Measurements from ENCODE around the gene NUBP2.

The NUBP2 gene

DNA sequence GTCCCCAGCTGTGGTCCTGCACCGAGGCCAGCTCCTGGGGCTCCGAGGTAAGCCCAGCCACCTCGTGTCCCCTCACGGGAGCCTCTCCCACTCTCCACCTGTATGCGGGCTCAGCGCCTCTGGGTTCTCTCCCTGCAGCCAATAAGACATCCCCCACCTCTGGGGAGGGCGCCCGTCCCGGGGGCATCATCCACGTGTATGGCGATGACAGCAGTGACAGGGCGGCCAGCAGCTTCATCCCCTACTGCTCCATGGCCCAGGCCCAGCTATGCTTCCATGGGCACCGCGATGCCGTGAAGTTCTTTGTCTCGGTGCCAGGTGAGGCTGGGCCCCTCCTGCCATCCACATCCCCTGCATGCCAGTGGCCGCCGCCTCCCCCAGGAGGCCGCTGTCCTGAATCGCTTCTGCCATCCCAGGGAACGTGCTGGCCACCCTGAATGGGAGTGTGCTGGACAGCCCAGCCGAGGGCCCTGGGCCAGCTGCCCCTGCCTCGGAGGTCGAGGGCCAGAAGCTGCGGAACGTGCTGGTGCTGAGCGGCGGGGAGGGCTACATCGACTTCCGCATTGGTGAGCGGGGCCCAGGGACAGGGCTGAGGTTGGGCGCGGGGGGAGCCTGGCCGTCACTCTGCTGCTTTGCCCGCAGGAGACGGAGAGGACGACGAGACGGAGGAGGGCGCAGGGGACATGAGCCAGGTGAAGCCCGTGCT, 14.5 kb upstream of the NUBP2 start:
- peaks cover 49% of the 10 kb centered on the region for H3K36me3 ChIP-seq (ENCODE audit: control insufficient read depth, insufficient read depth, low read length)
- 94 to 95% methylated on average over 30 to 40 of the region's 41 CpGs for WGBS, 2 experiments (ENCODE audit: insufficient coverage in 2 of 2)
- no peaks in the 10 kb centered on the region for H3K9me3 ChIP-seq (ENCODE audit: control insufficient read depth, low read length)
- no peak overlapping the region for H3K27ac ChIP-seq (ENCODE audit: low read depth, low read length, severe bottlenecking)
- H3K4me1 ChIP-seq (ENCODE audit: control insufficient read depth, insufficient read depth, low read length, poor library complexity, severe bottlenecking) = no peaks in the 10 kb centered on the region
- no peak overlapping the region for H3K4me3 ChIP-seq (ENCODE audit: extremely low read depth, insufficient read depth, low read length, poor library complexity, severe bottlenecking)

DNA sequence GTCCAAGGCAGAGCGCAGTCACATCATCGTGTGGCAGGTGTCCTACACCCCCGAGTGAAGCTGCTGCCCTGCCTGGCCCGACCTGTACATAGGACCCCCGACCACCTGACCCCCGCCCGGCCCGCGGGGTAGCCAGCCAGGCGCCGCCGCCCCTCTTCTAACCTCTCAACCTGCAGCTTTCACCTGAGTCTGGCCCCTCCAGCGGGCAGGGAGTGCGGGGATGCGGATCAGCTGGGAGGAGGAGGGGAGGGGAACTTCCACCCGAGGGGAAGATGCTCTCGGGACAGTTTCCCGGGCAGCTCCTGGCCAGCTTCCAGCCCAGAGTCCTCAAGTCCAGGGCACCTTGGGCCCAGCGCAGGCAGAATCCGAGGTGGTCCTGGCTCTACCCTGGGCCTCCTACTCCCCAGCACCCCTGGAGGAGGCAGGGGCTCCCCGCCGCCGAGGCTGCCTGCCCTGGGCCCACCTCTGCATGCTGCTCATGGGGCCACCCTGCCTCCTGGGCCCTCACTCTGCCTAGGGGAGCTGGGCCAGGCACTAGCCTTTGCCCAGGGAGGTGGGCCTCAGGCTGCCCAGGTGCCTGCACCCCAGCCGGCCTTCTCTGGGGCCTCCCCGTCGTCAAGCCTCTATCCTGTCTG, 13.9 kb upstream of the NUBP2 start:
- 94 to 96% methylated on average over 17 of the region's 26 CpGs for WGBS, 2 experiments (ENCODE audit: insufficient coverage in 2 of 2)
- Histone ChIP-seq H3K27ac (ENCODE audit: low read depth, low read length, severe bottlenecking) (no peak overlapping the region), H3K4me3 (ENCODE audit: extremely low read depth, insufficient read depth, low read length, poor library complexity, severe bottlenecking) (no peak overlapping the region), H3K36me3 (ENCODE audit: control insufficient read depth, insufficient read depth, low read length) (peaks cover 45% of the 10 kb centered on the region), H3K9me3 (ENCODE audit: control insufficient read depth, low read length) (no peaks in the 10 kb centered on the region), H3K4me1 (ENCODE audit: control insufficient read depth, insufficient read depth, low read length, poor library complexity, severe bottlenecking) (no peaks in the 10 kb centered on the region)

DNA sequence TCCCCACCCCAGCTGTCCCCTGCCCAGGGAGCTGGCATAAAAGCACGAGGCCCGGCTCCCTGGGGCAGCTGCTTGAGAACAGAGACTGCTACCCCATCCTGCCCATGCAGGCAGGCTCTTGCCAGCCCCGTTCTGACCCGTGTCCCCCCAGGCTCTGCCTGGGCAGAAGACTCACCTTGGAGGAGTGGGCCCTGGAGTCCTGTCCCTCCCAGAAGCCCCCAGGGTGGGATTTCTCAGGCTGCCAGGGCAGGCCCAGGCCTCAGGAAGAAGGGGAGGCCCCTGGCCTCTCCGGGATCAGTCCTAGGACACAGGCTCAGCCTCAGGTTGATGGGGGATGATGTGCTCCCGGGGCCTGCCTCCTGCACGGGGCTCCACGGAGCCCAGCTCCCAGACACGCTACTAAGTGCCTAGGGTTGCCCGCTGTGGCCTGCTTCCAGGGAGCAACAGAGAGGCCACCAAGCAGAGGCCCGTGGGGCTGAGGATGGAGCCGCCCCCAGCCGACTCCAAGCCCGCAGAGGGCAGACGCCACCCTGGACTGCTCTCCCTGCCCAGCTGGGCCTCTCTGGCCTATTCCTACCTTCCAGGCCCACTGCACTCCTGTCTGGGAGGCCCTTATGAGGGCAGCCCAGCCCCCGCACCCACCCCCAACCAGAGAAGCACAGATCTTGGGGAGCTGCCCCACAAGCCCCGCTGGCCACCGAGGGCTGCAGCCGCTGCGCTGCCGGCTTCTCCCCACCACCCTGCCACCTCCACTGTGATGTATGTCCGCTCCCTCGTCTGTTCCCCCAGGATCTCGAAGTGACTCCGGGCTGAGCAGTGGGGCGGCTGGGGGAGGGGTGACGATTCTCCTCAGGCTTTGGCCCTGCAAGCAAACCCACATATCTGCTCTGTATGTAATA, 13.1 kb upstream of the NUBP2 start:
- Histone ChIP-seq H3K36me3 (ENCODE audit: control insufficient read depth, insufficient read depth, low read length) (peaks cover 41% of the 10 kb centered on the region), H3K27ac (ENCODE audit: low read depth, low read length, severe bottlenecking) (no peak overlapping the region), H3K4me1 (ENCODE audit: control insufficient read depth, insufficient read depth, low read length, poor library complexity, severe bottlenecking) (peaks cover 7% of the 10 kb centered on the region), H3K4me3 (ENCODE audit: extremely low read depth, insufficient read depth, low read length, poor library complexity, severe bottlenecking) (no peak overlapping the region), H3K9me3 (ENCODE audit: control insufficient read depth, low read length) (no peaks in the 10 kb centered on the region)
- WGBS, 2 experiments (ENCODE audit: insufficient coverage in 2 of 2) = 95 to 96% methylated on average over 18 of the region's 27 CpGs

DNA sequence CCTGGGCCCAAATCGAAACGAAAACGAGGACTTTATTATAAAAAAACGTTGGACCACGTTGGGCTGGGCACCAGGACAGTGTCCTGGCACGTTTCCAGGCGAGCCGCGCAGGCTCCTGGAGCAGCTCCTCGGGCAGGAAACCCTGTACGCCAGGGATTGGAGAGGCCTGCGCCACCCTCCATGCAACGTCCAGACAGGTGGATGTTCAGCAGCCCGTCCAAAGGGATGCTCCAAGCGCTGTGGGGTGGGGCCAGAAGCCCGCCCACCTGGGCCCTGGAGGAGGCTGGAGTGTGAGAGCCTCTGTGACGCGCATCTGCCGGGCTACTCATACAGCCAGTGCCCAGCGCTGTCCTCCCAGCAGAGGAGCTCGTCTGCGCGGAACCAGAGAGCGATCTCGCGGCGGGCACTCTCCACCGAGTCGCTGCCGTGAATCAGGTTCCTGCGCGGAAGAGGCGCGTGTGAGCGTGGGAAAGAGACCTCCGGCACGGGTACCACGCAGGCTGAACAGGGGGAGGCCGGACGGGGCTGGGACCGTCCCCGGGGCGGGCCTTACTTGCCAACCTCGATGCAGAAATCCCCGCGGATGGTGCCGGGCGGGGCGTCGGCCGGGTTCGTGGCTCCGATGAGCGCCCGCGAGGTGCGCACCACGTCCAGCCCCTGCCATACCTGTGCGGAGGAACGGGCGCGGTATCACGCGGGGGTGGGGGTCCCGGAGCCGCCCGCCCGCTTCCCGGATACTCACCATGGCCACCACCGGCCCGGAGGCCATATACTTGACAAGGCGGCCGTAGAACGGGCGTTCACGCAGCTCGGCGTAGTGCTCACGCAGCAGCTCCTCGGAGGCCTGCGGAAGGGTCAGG, 12.2 kb upstream of the NUBP2 start:
- peaks cover 37% of the 10 kb centered on the region for H3K36me3 ChIP-seq (ENCODE audit: control insufficient read depth, insufficient read depth, low read length)
- no peaks in the 10 kb centered on the region for H3K9me3 ChIP-seq (ENCODE audit: control insufficient read depth, low read length)
- peaks cover 8% of the 10 kb centered on the region for H3K4me1 ChIP-seq (ENCODE audit: control insufficient read depth, insufficient read depth, low read length, poor library complexity, severe bottlenecking)
- WGBS, 2 experiments (ENCODE audit: insufficient coverage in 2 of 2) = 30 to 31% methylated on average over 78 of the region's 81 CpGs
- H3K27ac ChIP-seq (ENCODE audit: low read depth, low read length, severe bottlenecking) = no peak overlapping the region
- H3K4me3 ChIP-seq (ENCODE audit: extremely low read depth, insufficient read depth, low read length, poor library complexity, severe bottlenecking) = peak overlapping the region; percentile 88

DNA sequence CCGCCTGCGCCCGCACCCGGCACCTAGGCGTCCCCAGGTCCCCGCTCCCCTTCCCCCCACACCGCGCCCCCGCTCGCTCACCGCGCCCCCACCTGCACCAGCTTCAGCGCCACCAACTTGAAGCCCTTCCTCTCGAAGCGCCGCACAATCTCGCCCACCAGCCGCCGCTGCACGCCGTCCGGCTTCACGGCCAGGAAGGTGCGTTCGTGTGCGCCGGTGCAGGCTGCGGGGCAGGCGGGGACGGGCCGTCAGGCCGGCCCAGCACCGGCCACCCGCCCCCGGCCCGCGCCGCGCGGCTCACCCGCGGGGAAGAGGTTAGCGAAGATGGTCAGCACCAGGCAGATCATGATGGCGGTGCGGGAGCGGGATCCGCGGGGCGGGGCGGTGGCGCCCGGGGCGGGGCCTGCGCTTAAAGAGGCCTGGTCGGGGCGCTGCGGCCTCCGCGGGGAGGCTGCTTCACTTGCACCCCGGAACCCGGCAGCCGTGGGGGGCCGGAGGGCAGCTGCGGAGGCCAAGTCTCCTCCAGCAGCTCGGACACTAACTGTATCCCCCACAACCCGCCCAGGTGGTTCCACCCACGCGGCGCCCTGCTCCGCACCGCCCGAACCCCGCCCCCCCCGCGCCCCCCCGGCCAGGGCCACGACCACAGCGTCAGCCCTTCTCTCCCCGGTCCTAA, 11.4 kb upstream of the NUBP2 start, which contains the start of gene NME3:
NME3 (minus strand) TSS at position 356 of the 676 bp plus-strand sequence; CDS start at position 347, 9 bp downstream.
- Histone ChIP-seq H3K36me3 (ENCODE audit: control insufficient read depth, insufficient read depth, low read length) (peaks cover 37% of the 10 kb centered on the region), H3K4me3 (ENCODE audit: extremely low read depth, insufficient read depth, low read length, poor library complexity, severe bottlenecking) (peak within 1 kb of the TSS; percentile 88), H3K4me1 (ENCODE audit: control insufficient read depth, insufficient read depth, low read length, poor library complexity, severe bottlenecking) (peaks cover 8% of the 10 kb centered on the region), H3K27ac (ENCODE audit: low read depth, low read length, severe bottlenecking) (peak within 1 kb of the TSS; percentile 10), H3K9me3 (ENCODE audit: control insufficient read depth, low read length) (no peaks in the 10 kb centered on the region)
- WGBS, 2 experiments (ENCODE audit: insufficient coverage in 2 of 2) = 1% methylated on average over 47 to 50 of the region's 79 CpGs

DNA sequence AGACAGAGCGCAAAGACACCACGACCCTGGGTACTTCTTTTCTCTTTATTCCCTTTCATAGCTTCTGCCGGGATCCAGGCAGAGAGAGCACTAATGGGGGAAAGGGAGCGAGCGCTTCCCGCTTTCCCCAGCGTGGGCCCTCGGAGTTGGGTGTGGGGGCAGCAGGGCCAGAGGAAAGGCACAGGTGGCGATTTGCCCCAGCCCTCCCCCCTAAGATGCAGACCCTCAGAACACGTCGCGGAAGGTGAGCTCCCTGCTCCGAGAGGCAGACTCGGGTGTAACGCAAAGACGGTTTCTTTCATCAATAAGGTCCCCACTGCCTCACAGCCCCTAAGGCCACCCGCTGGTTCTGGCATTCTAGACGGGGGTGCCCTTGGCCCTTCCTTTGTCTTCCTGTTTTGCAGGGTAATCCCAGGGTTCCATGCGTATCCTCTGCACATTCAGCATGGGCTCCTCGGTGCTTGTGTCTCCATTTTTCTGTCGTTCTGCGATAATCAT, 10.8 kb upstream of the NUBP2 start:
- Histone ChIP-seq H3K27ac (ENCODE audit: low read depth, low read length, severe bottlenecking) (peak overlapping the region; percentile 10), H3K4me3 (ENCODE audit: extremely low read depth, insufficient read depth, low read length, poor library complexity, severe bottlenecking) (peak overlapping the region; percentile 88), H3K36me3 (ENCODE audit: control insufficient read depth, insufficient read depth, low read length) (peaks cover 39% of the 10 kb centered on the region), H3K9me3 (ENCODE audit: control insufficient read depth, low read length) (no peaks in the 10 kb centered on the region), H3K4me1 (ENCODE audit: control insufficient read depth, insufficient read depth, low read length, poor library complexity, severe bottlenecking) (peaks cover 8% of the 10 kb centered on the region)
- WGBS, 2 experiments (ENCODE audit: insufficient coverage in 2 of 2) = 7 to 8% methylated on average over 19 to 21 of the region's 22 CpGs

DNA sequence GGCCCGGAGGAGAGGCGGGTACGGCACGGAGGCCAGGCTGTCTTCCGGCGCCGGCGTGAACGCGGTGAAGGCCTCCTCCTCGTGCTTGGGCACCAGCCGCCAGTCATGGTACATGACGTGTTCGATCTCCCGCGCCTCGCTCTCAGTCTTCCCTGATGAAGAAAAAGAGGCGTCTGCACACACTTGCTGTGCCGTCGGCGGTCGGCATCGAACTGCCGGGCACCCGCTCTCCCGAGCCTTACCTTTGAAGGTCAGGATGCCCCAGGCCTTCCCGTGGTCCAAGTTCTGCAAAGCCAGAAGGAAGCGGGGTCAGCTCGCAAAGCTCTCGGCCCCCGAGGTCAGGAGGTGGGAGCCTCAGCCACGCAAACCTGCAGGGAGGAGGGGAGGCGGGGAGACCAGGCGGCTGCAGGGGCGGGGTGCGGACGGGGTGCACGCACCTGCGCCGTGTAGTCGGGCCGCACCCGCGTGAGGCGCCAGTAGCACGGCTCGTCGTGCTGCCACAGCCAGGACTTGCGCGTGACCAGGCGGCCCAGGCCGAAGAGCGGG, 10.3 kb upstream of the NUBP2 start, which contains the start of gene EME2:
EME2 (plus strand) TSS at position 449 of the 546 bp plus-strand sequence. CDS start 418 bp downstream, outside the sequence.
- peaks cover 8% of the 10 kb centered on the region for H3K4me1 ChIP-seq (ENCODE audit: control insufficient read depth, insufficient read depth, low read length, poor library complexity, severe bottlenecking)
- peak within 1 kb of the TSS; percentile 87 for H3K27ac ChIP-seq (ENCODE audit: low read depth, low read length, severe bottlenecking)
- WGBS, 2 experiments (ENCODE audit: insufficient coverage in 2 of 2) = 1% methylated on average over 34 to 49 of the region's 53 CpGs
- H3K36me3 ChIP-seq (ENCODE audit: control insufficient read depth, insufficient read depth, low read length) = peaks cover 38% of the 10 kb centered on the region
- H3K9me3 ChIP-seq (ENCODE audit: control insufficient read depth, low read length) = no peaks in the 10 kb centered on the region
- peak within 1 kb of the TSS; percentile 88 for H3K4me3 ChIP-seq (ENCODE audit: extremely low read depth, insufficient read depth, low read length, poor library complexity, severe bottlenecking)

DNA sequence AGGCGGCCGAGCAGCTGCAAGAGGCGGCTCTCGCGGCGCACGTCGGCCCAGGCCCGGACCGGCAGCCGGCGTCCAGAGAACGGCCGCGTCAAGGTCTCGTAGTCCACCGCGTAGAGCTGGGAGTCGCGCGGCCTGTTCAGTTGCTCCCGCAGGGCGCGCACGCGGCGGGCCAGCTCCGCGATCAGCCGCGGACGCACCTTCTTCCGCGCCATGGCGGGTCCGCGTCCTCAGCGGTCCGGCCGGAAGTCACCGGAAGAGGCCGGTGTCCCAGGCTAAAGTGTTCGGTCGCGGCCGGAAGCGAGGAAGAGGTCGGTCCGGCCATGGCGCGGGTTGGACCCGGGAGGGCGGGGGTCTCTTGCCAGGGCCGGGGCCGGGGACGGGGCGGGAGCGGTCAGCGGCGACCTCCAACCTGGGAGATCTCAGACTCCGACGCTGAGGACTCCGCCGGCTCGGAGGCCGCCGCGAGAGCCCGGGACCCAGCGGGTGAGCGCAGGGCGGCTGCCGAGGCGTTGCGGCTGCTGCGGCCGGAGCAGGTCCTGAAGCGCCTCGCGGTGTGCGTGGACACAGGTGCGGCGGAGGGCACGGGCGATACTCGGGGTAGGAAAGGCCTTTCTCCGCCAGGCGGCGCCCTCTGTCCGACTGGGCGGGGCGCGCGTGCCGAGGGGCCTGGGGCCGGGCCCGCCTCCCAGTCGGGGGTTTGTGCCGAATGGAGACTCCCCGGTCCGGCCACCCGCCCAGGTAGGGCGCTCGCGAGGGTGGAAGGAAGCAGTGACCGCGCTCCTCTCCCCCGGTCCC, 9.7 kb upstream of the NUBP2 start, which contains the start of gene MRPS34:
MRPS34 (minus strand) TSS at position 227 of the 795 bp plus-strand sequence; CDS start at position 212, 15 bp downstream.
- 1% methylated on average over 101 to 102 of the region's 108 CpGs for WGBS, 2 experiments (ENCODE audit: insufficient coverage in 2 of 2)
- H3K9me3 ChIP-seq (ENCODE audit: control insufficient read depth, low read length) = no peaks in the 10 kb centered on the region
- peaks cover 8% of the 10 kb centered on the region for H3K4me1 ChIP-seq (ENCODE audit: control insufficient read depth, insufficient read depth, low read length, poor library complexity, severe bottlenecking)
- peak within 1 kb of the TSS; percentile 88 for H3K4me3 ChIP-seq (ENCODE audit: extremely low read depth, insufficient read depth, low read length, poor library complexity, severe bottlenecking)
- peaks cover 39% of the 10 kb centered on the region for H3K36me3 ChIP-seq (ENCODE audit: control insufficient read depth, insufficient read depth, low read length)
- H3K27ac ChIP-seq (ENCODE audit: low read depth, low read length, severe bottlenecking) = peak within 1 kb of the TSS; percentile 87

Measured in mesodermal cell (in vitro differentiated cells).